CD4-positive, CD25-positive, alpha-beta regulatory T cell (primary cell): Measurements from ENCODE around the gene MAGOHB. TPM values are rescaled to one million over a fixed set of nuclear protein-coding genes. Genes with fewer than 3 reads are reported as not detected.

Experiments used
- ATAC-seq, 2 donors: fragments of 150-1000 bp; cut with Tn5 transposase; one replicate each; pipeline ENCODE4 v1.10.0; 2021; ENCODE audit warnings: low read depth in 2 of 2, moderate number of reproducible peaks in 2 of 2, moderate library complexity in 1 of 2
- DNase-seq, 3 donors: peaks; one replicate each; pipeline versions ENCODE4 v3.0.0 to v3.0.0-alpha.2; 2012 to 2022; ENCODE audit warnings: mixed read lengths in 1 of 3
- H3K27ac ChIP-seq: one replicate; pipeline ENCODE4 v1.7.0; 2013; ENCODE audit warnings: mild to moderate bottlenecking, low read length; ENCODE audit not compliant: insufficient read depth, poor library complexity, severe bottlenecking
- H3K27me3 ChIP-seq: one replicate; pipeline ENCODE4 v1.7.0; 2013; ENCODE audit warnings: low read length; ENCODE audit not compliant: control insufficient read depth, insufficient read depth
- H3K36me3 ChIP-seq: one replicate; pipeline ENCODE4 v1.7.0; 2013; ENCODE audit warnings: mild to moderate bottlenecking, low read length, moderate library complexity; ENCODE audit not compliant: control insufficient read depth, insufficient read depth
- H3K4me1 ChIP-seq: 2 replicates; pipeline ENCODE4 v1.7.0; 2013; ENCODE audit warnings: mild to moderate bottlenecking, low read length; ENCODE audit not compliant: insufficient read depth, control insufficient read depth, poor library complexity, severe bottlenecking
- H3K4me3 ChIP-seq: one replicate; pipeline ENCODE4 v1.7.0; 2013; ENCODE audit warnings: low read depth, mild to moderate bottlenecking, low read length, moderate library complexity
- H3K9me3 ChIP-seq, 2 experiments: 1 replicate in 1 of 2; 2 replicates in 1 of 2; pipeline ENCODE4 v1.7.0; 2013; ENCODE audit warnings: low read length in 2 of 2, mild to moderate bottlenecking in 1 of 2, moderate library complexity in 1 of 2; ENCODE audit not compliant: control insufficient read depth in 2 of 2
- H3K27ac Mint-ChIP-seq, 3 donors: one replicate each; pipeline ENCODE4 v1.8.0; 2020 to 2022; ENCODE audit warnings: mild to moderate bottlenecking in 3 of 3, mixed read lengths in 3 of 3, moderate library complexity in 2 of 3
- H3K27me3 Mint-ChIP-seq: one replicate; pipeline ENCODE4 v1.8.0; 2022; ENCODE audit warnings: mild to moderate bottlenecking, mixed read lengths
- H3K36me3 Mint-ChIP-seq: one replicate; pipeline ENCODE4 v1.8.0; 2020; ENCODE audit warnings: mixed read lengths
- H3K4me1 Mint-ChIP-seq, 4 donors: one replicate each; pipeline ENCODE4 v1.8.0; 2020 to 2022; ENCODE audit warnings: mixed read lengths in 4 of 4, mild to moderate bottlenecking in 1 of 4
- H3K4me3 Mint-ChIP-seq, 4 donors: one replicate each; pipeline ENCODE4 v1.8.0; 2020 to 2022; ENCODE audit warnings: mild to moderate bottlenecking in 4 of 4, mixed read lengths in 4 of 4, moderate library complexity in 3 of 4
- H3K9me3 Mint-ChIP-seq, 7 donors: one replicate each; pipeline ENCODE4 v1.8.0; 2020 to 2022; ENCODE audit warnings: mixed read lengths in 7 of 7, mild to moderate bottlenecking in 3 of 7, moderate library complexity in 2 of 7
- polyA plus RNA-seq, 4 donors: library from polyadenylated mRNA; unstranded; fragments of 300-500 nt; fragmentation: Illumina TruSeq; gene quantifications; one replicate each; pipeline ENCODE4 v1.2.3, GENCODE V29; 2021
- total RNA-seq: library from RNA; stranded (reverse); gene quantifications from one replicate; pipeline ENCODE4 v1.2.3, GENCODE V29; 2022

Gene MAGOHB
- total and polyA plus RNA-seq, 5 donors from 2014 or later = 13.8 to 53.8 (median 41.8) TPM

DNA sequence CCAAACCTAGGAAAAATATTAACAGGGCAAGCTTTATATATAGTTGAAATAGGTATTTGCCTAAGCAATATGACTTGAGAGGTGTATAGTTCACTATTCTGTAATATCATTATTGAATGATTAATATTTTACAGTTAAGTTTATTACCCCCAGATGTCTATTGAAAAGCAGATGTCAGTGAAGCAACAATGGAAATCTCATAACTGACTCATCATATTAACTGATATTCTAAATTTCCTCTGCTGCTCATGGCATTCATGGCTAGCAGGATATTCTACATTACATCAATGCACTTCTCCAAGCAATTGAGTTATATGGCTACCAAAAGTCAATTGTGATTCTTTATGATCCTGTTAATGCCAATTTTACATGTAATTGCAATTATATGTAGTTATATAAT lies 9.7 kb upstream of the MAGOHB start:
- Mint-ChIP-seq H3K9me3 (peaks cover 0 to 2% (median 0%) of the 10 kb centered on the region in 7 donors), H3K27ac (no peak overlapping the region), H3K4me3 (no peak overlapping the region), H3K36me3 (no peaks in the 10 kb centered on the region), H3K27me3 (peaks cover 28% of the 10 kb centered on the region), H3K4me1 (no peaks in the 10 kb centered on the region)
- no peaks in the 10 kb centered on the region for H3K4me1 ChIP-seq
- H3K4me3 ChIP-seq = no peak overlapping the region
- DNase-seq (no peak), ATAC-seq (no peak)
- H3K27ac ChIP-seq = no peak overlapping the region
- H3K27me3 ChIP-seq = peaks cover 32% of the 10 kb centered on the region
- H3K36me3 ChIP-seq = no peaks in the 10 kb centered on the region
- no peaks in the 10 kb centered on the region for H3K9me3 ChIP-seq

DNA sequence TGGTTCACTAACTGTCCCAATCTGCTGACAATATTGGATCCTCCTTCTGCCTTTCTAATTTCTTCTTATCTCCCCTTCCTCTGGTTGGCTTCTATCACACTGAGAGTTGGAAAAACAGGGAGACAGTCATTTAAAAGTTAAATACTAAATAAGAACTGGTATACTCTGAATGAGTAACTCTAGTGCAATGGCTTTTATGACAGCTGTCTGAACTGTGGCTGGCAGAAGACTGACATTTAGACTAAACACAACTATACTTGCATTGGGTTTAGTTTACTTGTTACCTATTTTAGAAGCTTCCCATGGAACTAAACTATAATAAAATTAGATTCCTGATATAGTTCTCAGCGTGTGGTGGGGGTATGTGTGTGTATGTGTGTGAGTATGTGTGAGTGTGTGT lies 7.9 kb upstream of the MAGOHB start:
- H3K27me3 Mint-ChIP-seq = peaks cover 26% of the 10 kb centered on the region
- H3K4me1 ChIP-seq = no peaks in the 10 kb centered on the region
- no peak overlapping the region for H3K4me3 Mint-ChIP-seq
- no peaks in the 10 kb centered on the region for H3K36me3 Mint-ChIP-seq
- H3K27me3 ChIP-seq = peaks cover 31% of the 10 kb centered on the region
- H3K9me3 ChIP-seq = no peaks in the 10 kb centered on the region
- ATAC-seq (no peak), DNase-seq (no peak)
- no peaks in the 10 kb centered on the region for H3K36me3 ChIP-seq
- no peak overlapping the region for H3K4me3 ChIP-seq
- no peaks in the 10 kb centered on the region for H3K4me1 Mint-ChIP-seq
- no peak overlapping the region for H3K27ac Mint-ChIP-seq
- peaks cover 0 to under 1% (median 0%) of the 10 kb centered on the region in 7 donors for H3K9me3 Mint-ChIP-seq
- H3K27ac ChIP-seq = no peak overlapping the region

- Mint-ChIP-seq H3K9me3 (no peaks in the 10 kb centered on the region), H3K4me1 (no peaks in the 10 kb centered on the region), H3K4me3 (no peak overlapping the region), H3K27ac (no peak overlapping the region), H3K27me3 (peaks cover 26% of the 10 kb centered on the region), H3K36me3 (no peaks in the 10 kb centered on the region)
- H3K36me3 ChIP-seq = no peaks in the 10 kb centered on the region
- ATAC-seq (no peak), DNase-seq (no peak)
- H3K4me3 ChIP-seq = no peak overlapping the region
- no peak overlapping the region for H3K27ac ChIP-seq
- peaks cover 28% of the 10 kb centered on the region for H3K27me3 ChIP-seq
- no peaks in the 10 kb centered on the region for H3K4me1 ChIP-seq
- H3K9me3 ChIP-seq = no peaks in the 10 kb centered on the region
Measured at GRCh38 chr12:10620078-10620779, 6.8 kb upstream of the MAGOHB start.

DNA sequence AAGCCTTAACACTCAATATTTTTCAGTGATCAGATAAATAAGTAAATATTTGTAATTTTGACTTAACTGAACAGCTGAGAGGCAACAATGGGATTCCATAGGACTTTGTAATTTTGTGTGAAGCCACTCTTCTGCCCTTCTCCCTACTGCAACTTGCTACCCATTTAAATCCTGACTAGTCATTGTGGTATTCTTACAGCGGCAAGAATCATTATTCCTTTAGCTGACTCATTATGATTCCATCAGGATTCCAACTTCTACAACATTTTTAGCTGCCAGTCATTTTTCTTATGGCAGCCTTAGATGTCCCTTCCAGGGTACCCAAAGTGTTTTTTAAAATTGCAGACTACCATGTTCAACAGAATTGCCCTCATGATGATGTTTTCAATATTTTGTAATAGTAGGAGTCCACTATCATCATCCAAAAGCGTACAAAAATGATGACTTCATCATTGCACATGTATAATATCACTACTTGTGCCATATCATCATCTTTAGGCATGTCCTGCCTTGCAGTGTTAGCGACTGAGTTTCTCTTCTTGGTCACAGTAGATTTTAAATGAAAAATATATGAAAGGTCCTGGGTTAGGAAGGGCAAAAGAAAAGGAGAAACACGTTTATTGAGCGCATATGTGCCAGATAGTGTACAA lies 5.1 kb upstream of the MAGOHB start:
- no peak overlapping the region for H3K27ac Mint-ChIP-seq
- H3K9me3 Mint-ChIP-seq = no peaks in the 10 kb centered on the region
- Histone ChIP-seq H3K9me3 (no peaks in the 10 kb centered on the region), H3K27ac (no peak overlapping the region), H3K36me3 (no peaks in the 10 kb centered on the region), H3K4me3 (no peak overlapping the region), H3K4me1 (peaks cover 6% of the 10 kb centered on the region), H3K27me3 (peaks cover 24% of the 10 kb centered on the region)
- peaks cover 6 to 8% (median 7%) of the 10 kb centered on the region in 4 donors for H3K4me1 Mint-ChIP-seq
- DNase-seq = no peak
- H3K4me3 Mint-ChIP-seq = peak overlapping the region in 1 of 4 donors; percentile 50
- H3K27me3 Mint-ChIP-seq = peaks cover 30% of the 10 kb centered on the region
- H3K36me3 Mint-ChIP-seq = peaks cover 1% of the 10 kb centered on the region
- no peak for ATAC-seq

- peaks cover 22% of the 10 kb centered on the region for H3K27me3 ChIP-seq
- H3K9me3 ChIP-seq = no peaks in the 10 kb centered on the region
- Mint-ChIP-seq H3K9me3 (peaks cover 0 to 3% (median 0%) of the 10 kb centered on the region in 7 donors), H3K27me3 (peaks cover 34% of the 10 kb centered on the region), H3K27ac (no peak overlapping the region), H3K4me1 (peaks cover 6 to 14% (median 11%) of the 10 kb centered on the region in 4 donors), H3K4me3 (peak overlapping the region in 2 of 4 donors; percentile 50 to 54), H3K36me3 (peaks cover 4% of the 10 kb centered on the region)
- DNase-seq (no peak), ATAC-seq (no peak)
- H3K27ac ChIP-seq = no peak overlapping the region
- peaks cover 9% of the 10 kb centered on the region for H3K4me1 ChIP-seq
- H3K36me3 ChIP-seq = no peaks in the 10 kb centered on the region
- no peak overlapping the region for H3K4me3 ChIP-seq
Measured at GRCh38 chr12:10617863-10618262, 4.5 kb upstream of the MAGOHB start.

GRCh38 chr12:10615532-10615931 lies 2.1 kb upstream of the MAGOHB start:
- Mint-ChIP-seq H3K4me1 (peaks cover 18 to 31% (median 26%) of the 10 kb centered on the region in 4 donors), H3K27ac (peak overlapping the region in 1 of 3 donors; percentile 80), H3K9me3 (peaks cover 0 to 3% (median 0%) of the 10 kb centered on the region in 7 donors), H3K4me3 (peak overlapping the region; percentile 2 to 55 (median 27)), H3K27me3 (peaks cover 28% of the 10 kb centered on the region), H3K36me3 (peaks cover 8% of the 10 kb centered on the region)
- H3K36me3 ChIP-seq = no peaks in the 10 kb centered on the region
- no peaks in the 10 kb centered on the region for H3K9me3 ChIP-seq
- ATAC-seq (no peak), DNase-seq (no peak)
- H3K4me3 ChIP-seq = no peak overlapping the region
- H3K27ac ChIP-seq = no peak overlapping the region
- peaks cover 19% of the 10 kb centered on the region for H3K4me1 ChIP-seq
- H3K27me3 ChIP-seq = peaks cover 13% of the 10 kb centered on the region

- ATAC-seq (no peak), DNase-seq (no peak)
- peak overlapping the region; percentile 96 to 100 (median 99) for H3K4me3 Mint-ChIP-seq
- Histone ChIP-seq H3K4me1 (peaks cover 19% of the 10 kb centered on the region), H3K36me3 (peaks cover 6% of the 10 kb centered on the region), H3K27me3 (peaks cover 6% of the 10 kb centered on the region), H3K4me3 (peak overlapping the region; percentile 100), H3K9me3 (no peaks in the 10 kb centered on the region), H3K27ac (peak overlapping the region; percentile 91)
- peaks cover 19% of the 10 kb centered on the region for H3K36me3 Mint-ChIP-seq
- peak overlapping the region; percentile 100 for H3K27ac Mint-ChIP-seq
- peaks cover 18 to 37% (median 27%) of the 10 kb centered on the region in 4 donors for H3K4me1 Mint-ChIP-seq
- H3K27me3 Mint-ChIP-seq = peaks cover 17% of the 10 kb centered on the region
- H3K9me3 Mint-ChIP-seq = peaks cover 0 to 3% (median 0%) of the 10 kb centered on the region in 7 donors
Measured at GRCh38 chr12:10614056-10614370, 604 bp upstream of the MAGOHB start.
